Esophagus mucosa (tissue), 1 donor: ENCODE data around the gene TEX101. TPM values are rescaled to one million over a fixed set of nuclear protein-coding genes. Genes with fewer than 3 reads are reported as not detected.
"Not testable (repeated sequence)": the region's sequence is repeated elsewhere in the genome, so short reads cannot be mapped to it uniquely, and the experiment has no call there.

Experiments
- ATAC-seq: fragments of 200-7000 bp; cut with Tn5 transposase; one replicate; pipeline ENCODE4 v1.9.1; 2020
- total RNA-seq: library from RNA; stranded (reverse); gene quantifications from one replicate; pipeline ENCODE4 v1.2.4, GENCODE V29; 2023
- donor health status: DM: yes; HTN: yes; CAD: no.

The TEX101 gene
- total RNA-seq, 1 donor from 2014 or later, result 3.3 TPM

GRCh38 chr19:43422000-43422688, 7.5 kb downstream of the TEX101 start:
- no peak for ATAC-seq

- ATAC-seq, result no peak
These were observed 8.0 kb downstream of the TEX101 start for GRCh38 chr19:43422689-43423066.

- no peak for ATAC-seq
These were observed 9.1 kb downstream of the TEX101 start for GRCh38 chr19:43423779-43424178.

- peak; percentile 88 for ATAC-seq
These were observed 11.1 kb downstream of the TEX101 start for GRCh38 chr19:43425567-43426392.

- no peak for ATAC-seq
These were observed 14.7 kb downstream of the TEX101 start for GRCh38 chr19:43429395-43429794.

- peak; percentile 19 for ATAC-seq
These were observed 15.5 kb downstream of the TEX101 start for GRCh38 chr19:43430142-43430710.

- peak; percentile 22 for ATAC-seq
These were observed 16.3 kb downstream of the TEX101 start for GRCh38 chr19:43430976-43431375.

GRCh38 chr19:43433358-43433673, 18.6 kb downstream of the TEX101 start:
- ATAC-seq, result no peak

GRCh38 chr19:43433689-43434088, 19.0 kb downstream of the TEX101 start:
- no peak for ATAC-seq

GRCh38 chr19:43435775-43436174, 21.1 kb downstream of the TEX101 start:
- ATAC-seq, result no peak

- not testable (repeated sequence) for ATAC-seq
These were observed 22.6 kb downstream of the TEX101 start for GRCh38 chr19:43437284-43437683.

- ATAC-seq, result no peak
These were observed 23.0 kb downstream of the TEX101 start for GRCh38 chr19:43437712-43438111.

GRCh38 chr19:43438291-43439031, 23.8 kb downstream of the TEX101 start:
- peak; percentile 68 for ATAC-seq

- ATAC-seq, result peak; percentile 77
These were observed 24.5 kb downstream of the TEX101 start for GRCh38 chr19:43439032-43439708.

- ATAC-seq, result no peak
These were observed 25.0 kb downstream of the TEX101 start for GRCh38 chr19:43439709-43440063.

- ATAC-seq, result no peak
These were observed 27.0 kb downstream of the TEX101 start for GRCh38 chr19:43441716-43442115.

GRCh38 chr19:43444091-43444490, 29.4 kb downstream of the TEX101 start:
- not testable (repeated sequence) for ATAC-seq

- no peak for ATAC-seq
These were observed 30.0 kb downstream of the TEX101 start for GRCh38 chr19:43444531-43445287.

- ATAC-seq, result no peak
These were observed 30.7 kb downstream of the TEX101 start for GRCh38 chr19:43445426-43445825.

GRCh38 chr19:43446746-43447489, 32.2 kb downstream of the TEX101 start:
- peak; percentile 79 for ATAC-seq

- no peak for ATAC-seq
These were observed 33.0 kb downstream of the TEX101 start for GRCh38 chr19:43447655-43448054.
